GM13976 (cell line): ENCODE data around the gene TBC1D5.

ENCODE experiments used
- DNase-seq: peaks from one replicate; pipeline ENCODE4 v3.0.0; 2012; ENCODE audit warnings: low spot score
- in situ Hi-C: fragments of 300-500 bp; cut with MboI; formaldehyde crosslinking; loops from one replicate; pipeline ENCODE4 v1.12.0; 2022; ENCODE audit warnings: low sequenced_read_pairs, mixed read lengths, inconsistent platforms; ENCODE audit not compliant: unreplicated experiment
- TF ChIP-seq, protein P1 (sequence below): IDR thresholded peaks from 2 replicates; pipeline ENCODE4 v1.5.1; 2012; ENCODE audit warnings: borderline replicate concordance, mild to moderate bottlenecking; ENCODE audit not compliant: insufficient read depth; ENCODE audit errors: extremely low read depth, missing control alignments, control extremely low read depth

TBC1D5 gene

DNA sequence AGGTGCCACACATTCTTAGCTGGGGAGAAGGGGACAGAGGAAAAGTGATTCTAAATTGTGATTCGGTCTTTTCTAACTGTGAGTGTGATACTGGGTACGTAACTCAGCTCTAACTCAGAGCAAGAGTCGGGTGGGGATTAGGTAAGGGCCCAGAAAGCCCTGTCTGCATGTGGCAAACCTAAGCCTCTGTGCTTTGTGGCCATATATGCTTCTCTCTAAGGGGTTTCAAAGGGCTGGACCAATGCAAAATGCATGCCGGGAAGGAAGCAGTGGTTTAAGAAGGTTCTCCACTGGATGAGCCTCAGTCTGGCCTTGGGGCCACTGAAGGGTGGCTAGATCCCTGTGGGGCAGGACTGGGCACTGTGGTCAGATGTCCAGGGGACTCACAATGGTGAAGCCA lies 581.8 kb downstream of the TBC1D5 start:
- no peak for DNase-seq
- TF ChIP-seq, protein P1, sequence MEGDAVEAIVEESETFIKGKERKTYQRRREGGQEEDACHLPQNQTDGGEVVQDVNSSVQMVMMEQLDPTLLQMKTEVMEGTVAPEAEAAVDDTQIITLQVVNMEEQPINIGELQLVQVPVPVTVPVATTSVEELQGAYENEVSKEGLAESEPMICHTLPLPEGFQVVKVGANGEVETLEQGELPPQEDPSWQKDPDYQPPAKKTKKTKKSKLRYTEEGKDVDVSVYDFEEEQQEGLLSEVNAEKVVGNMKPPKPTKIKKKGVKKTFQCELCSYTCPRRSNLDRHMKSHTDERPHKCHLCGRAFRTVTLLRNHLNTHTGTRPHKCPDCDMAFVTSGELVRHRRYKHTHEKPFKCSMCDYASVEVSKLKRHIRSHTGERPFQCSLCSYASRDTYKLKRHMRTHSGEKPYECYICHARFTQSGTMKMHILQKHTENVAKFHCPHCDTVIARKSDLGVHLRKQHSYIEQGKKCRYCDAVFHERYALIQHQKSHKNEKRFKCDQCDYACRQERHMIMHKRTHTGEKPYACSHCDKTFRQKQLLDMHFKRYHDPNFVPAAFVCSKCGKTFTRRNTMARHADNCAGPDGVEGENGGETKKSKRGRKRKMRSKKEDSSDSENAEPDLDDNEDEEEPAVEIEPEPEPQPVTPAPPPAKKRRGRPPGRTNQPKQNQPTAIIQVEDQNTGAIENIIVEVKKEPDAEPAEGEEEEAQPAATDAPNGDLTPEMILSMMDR, result no peak
- in situ Hi-C loops, result no loop called here

DNA sequence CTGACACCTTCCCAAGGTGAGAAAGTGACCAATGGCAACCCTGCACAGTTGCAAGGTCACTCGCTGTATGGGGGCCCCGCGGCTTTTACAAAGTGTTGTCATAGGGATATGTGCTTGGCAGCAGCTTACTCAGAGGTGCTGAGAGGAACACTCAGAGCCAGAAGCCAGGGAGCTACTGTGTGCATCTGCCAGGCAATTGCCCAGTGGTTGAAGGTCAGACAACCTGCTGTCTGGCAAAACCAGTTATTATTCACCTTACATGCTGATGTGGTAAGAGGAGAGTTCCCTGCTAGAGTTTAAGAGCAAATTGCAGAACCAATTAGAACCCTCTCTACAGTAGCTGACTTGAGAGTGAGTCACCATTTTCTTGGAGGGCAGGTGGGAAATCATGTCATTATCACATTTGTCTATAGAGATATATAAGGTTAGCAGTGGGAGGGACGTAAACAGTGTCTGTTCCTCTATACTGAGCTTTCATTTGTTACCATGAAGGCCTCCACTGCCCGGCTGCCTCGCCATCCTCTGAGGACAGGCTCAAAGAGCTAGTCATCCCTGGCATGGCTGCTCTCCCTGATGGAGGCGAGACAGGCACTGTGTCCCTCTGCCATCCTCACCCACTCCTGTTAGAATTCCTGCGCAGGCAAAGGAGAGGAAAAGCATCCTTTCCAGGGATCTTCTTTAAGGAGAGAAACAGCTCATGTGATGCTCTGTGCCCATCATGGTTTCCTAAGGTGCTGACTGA lies 583.3 kb downstream of the TBC1D5 start:
- DNase-seq, result no peak
- in situ Hi-C loops, result no loop called here
- TF ChIP-seq, protein P1, result no peak

DNA sequence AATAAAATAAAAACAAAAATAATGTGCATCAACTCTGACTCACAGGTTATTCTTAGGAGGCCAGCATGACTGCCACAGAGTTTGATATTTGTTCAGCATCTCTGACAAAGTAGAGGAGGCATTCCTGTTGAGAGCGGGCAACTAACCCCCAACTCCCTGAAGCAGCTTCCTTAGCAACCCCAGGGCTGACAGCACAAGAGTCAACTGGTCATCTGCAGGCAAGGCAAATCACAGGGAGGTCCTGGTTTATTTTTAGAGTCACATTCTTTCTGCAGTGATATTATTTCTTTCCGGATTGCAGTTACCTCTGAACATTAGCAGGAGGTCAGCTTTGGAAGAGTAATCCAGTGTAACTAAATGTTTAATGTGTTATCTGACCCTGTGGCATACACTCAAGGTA lies 584.7 kb downstream of the TBC1D5 start:
- TF ChIP-seq, protein P1, result no peak
- DNase-seq, result no peak
- in situ Hi-C loops, result no loop called here

GRCh38 chr3:17156864-17157263 lies 585.6 kb downstream of the TBC1D5 start:
- no peak for DNase-seq
- in situ Hi-C loops, result no loop called here
- TF ChIP-seq, protein P1, result no peak

DNA sequence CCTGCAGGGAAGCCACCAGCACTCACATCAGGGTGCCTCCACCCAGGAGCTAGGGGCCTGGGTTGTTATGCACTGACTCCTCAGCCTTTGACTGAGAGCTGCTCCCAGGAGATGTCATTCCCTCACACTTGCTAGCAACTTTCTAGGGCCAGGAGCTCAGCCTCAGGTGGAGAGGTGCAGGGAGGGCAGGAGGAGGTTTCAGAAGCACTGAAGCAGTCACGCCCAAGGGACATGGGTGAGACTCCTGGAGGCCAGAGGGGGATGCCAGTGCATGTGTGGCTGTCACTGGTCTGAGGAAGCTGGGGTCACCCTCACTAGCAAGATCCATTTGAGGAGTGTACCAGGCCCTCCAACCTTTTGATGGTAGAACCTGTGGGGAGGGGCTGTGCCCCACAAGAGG lies 586.5 kb downstream of the TBC1D5 start:
- in situ Hi-C loops, result no loop called here
- no peak for DNase-seq
- TF ChIP-seq, protein P1, result no peak

DNA sequence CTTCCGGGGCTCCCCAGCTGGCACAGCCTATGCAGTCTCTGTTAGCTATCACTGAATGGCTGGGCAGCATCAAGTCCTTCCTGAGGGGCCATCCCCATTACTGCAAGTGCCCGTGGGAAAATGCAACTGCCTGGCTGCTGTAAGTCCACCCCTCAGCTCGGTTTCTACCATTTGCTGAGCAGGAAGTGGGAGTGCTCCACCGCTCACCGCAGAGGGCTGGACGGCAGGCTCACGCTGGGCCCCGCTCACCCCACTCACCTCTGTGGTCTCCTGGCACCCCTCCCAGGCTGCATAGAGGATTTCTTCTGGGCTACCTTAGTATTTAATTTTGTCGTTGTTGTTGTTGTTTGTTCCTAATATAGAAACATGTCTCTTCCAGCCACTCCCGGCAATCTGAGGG lies 587.5 kb downstream of the TBC1D5 start:
- in situ Hi-C loops, result no loop called here
- no peak for DNase-seq
- TF ChIP-seq, protein P1, result no peak
